OCI-LY1 (cell line): ENCODE measurements around the gene LINGO3.

ENCODE experiments used
- H2AFZ ChIP-seq: fragments of 200-600 bp; sonication (generic), shearing (Covaris generic); 2 replicates; pipeline ENCODE4 v1.6.0; 2014; ENCODE audit warnings: antibody characterized with exemption, mild to moderate bottlenecking, low read length
- H3F3A ChIP-seq: fragments of 200-600 bp; sonication (generic), shearing (Covaris generic); 2 replicates; pipeline ENCODE4 v1.6.0; 2014; ENCODE audit warnings: mild to moderate bottlenecking, antibody characterized with exemption, low read length, moderate library complexity; ENCODE audit not compliant: insufficient read depth
- H3K27ac ChIP-seq: fragments of 200-600 bp; sonication (generic); 2 replicates; pipeline ENCODE4 v1.5.1; 2014; ENCODE audit warnings: low read length, mixed run types, mild to moderate bottlenecking, low read depth; ENCODE audit not compliant: poor library complexity, severe bottlenecking
- H3K27me3 ChIP-seq: fragments of 200-600 bp; sonication (generic); 2 replicates; pipeline ENCODE4 v1.6.0; 2014; ENCODE audit warnings: antibody characterized with exemption, mild to moderate bottlenecking, low read length, moderate library complexity; ENCODE audit not compliant: insufficient read depth
- H3K36me3 ChIP-seq: fragments of 200-600 bp; sonication (generic); 2 replicates; pipeline ENCODE4 v1.6.1; 2014; ENCODE audit warnings: mild to moderate bottlenecking, antibody characterized with exemption, low read length, moderate library complexity, mixed read lengths; ENCODE audit not compliant: insufficient read depth
- H3K4me1 ChIP-seq: fragments of 200-600 bp; sonication (generic); 2 replicates; pipeline ENCODE4 v1.5.1; 2014; ENCODE audit warnings: mild to moderate bottlenecking, low read length, moderate library complexity; ENCODE audit not compliant: insufficient read depth, severe bottlenecking
- H3K4me2 ChIP-seq: fragments of 200-600 bp; sonication (generic), shearing (Covaris generic); 2 replicates; pipeline ENCODE4 v1.6.1; 2014; ENCODE audit warnings: low read length
- H3K4me3 ChIP-seq: fragments of 200-600 bp; sonication (generic); 2 replicates; pipeline ENCODE4 v1.5.1; 2014; ENCODE audit warnings: low read length, low read depth, mild to moderate bottlenecking, mixed read lengths; ENCODE audit not compliant: poor library complexity, severe bottlenecking
- H3K79me2 ChIP-seq: fragments of 200-600 bp; shearing (Covaris generic); 2 replicates; pipeline ENCODE4 v1.6.1; 2016; ENCODE audit warnings: mixed run types, low read length, mixed read lengths; ENCODE audit not compliant: insufficient read depth
- H3K9ac ChIP-seq: fragments of 200-600 bp; sonication (generic), shearing (Covaris generic); 2 replicates; pipeline ENCODE4 v1.6.1; 2014; ENCODE audit warnings: mild to moderate bottlenecking, low read length, mixed read lengths
- H3K9me2 ChIP-seq: fragments of 200-600 bp; sonication (generic), shearing (Covaris generic); 2 replicates; pipeline ENCODE4 v1.6.1; 2014; ENCODE audit warnings: low read depth, mild to moderate bottlenecking, low read length, mixed read lengths
- H3K9me3 ChIP-seq: fragments of 200-600 bp; shearing (Covaris generic); 2 replicates; pipeline ENCODE4 v1.6.1; 2014; ENCODE audit warnings: low read length, mixed read lengths
- H4K20me1 ChIP-seq: fragments of 200-600 bp; sonication (generic), shearing (Covaris generic); 2 replicates; pipeline ENCODE4 v1.6.0; 2016; ENCODE audit warnings: mild to moderate bottlenecking, low read length; ENCODE audit not compliant: insufficient read depth
- EZH2 ChIP-seq: fragments of 200-600 bp; sonication (generic), shearing (Covaris generic); IDR thresholded peaks from 2 replicates; pipeline ENCODE4 v1.8.0; 2017; ENCODE audit warnings: borderline replicate concordance, mixed run types, mild to moderate bottlenecking, antibody characterized with exemption, low read length, moderate library complexity, mixed read lengths
- TF ChIP-seq, protein P1 (sequence below): fragments of 200-600 bp; sonication (generic), shearing (Covaris generic); IDR thresholded peaks from 2 replicates; pipeline ENCODE4 v1.5.1; 2017; ENCODE audit warnings: mild to moderate bottlenecking, antibody characterized with exemption, low read length, moderate library complexity, mixed read lengths

Gene LINGO3

DNA sequence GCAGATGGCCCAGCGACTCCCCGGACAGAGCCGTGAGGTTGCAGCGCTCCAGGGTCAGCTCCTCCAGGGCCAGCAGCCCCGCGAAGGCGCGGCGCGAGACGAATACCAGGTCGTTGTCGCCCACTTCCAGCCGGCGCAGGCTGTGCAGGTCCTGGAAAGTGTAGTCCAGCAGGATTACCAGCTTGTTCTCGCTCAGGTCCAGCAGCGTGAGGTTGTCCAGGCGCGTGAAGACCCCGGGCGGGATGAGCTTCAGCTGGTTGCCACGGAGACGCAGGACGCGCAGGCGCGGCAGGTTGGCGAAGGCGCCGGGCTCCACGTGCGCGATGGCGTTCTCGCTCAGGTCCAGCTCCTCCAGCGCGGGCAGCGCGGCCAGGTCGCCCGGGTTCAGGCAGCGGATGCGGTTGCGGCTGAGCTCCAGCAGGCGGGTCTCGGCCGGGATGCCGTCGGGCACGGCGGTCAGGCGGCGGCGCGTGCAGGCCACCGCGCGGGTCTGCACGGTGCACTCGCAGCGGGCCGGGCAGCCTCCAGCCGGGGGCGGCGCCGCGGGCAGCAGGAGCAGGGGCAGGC is 16.7 kb downstream of the LINGO3 start:
- H3K4me1 ChIP-seq = peaks cover 25% of the 10 kb centered on the region
- TF ChIP-seq, protein P1, sequence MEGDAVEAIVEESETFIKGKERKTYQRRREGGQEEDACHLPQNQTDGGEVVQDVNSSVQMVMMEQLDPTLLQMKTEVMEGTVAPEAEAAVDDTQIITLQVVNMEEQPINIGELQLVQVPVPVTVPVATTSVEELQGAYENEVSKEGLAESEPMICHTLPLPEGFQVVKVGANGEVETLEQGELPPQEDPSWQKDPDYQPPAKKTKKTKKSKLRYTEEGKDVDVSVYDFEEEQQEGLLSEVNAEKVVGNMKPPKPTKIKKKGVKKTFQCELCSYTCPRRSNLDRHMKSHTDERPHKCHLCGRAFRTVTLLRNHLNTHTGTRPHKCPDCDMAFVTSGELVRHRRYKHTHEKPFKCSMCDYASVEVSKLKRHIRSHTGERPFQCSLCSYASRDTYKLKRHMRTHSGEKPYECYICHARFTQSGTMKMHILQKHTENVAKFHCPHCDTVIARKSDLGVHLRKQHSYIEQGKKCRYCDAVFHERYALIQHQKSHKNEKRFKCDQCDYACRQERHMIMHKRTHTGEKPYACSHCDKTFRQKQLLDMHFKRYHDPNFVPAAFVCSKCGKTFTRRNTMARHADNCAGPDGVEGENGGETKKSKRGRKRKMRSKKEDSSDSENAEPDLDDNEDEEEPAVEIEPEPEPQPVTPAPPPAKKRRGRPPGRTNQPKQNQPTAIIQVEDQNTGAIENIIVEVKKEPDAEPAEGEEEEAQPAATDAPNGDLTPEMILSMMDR = no peak
- no peak for TF ChIP-seq EZH2
- no peaks in the 10 kb centered on the region for H3K79me2 ChIP-seq
- H4K20me1 ChIP-seq = no peaks in the 10 kb centered on the region
- H3K27me3 ChIP-seq = peaks cover 13% of the 10 kb centered on the region
- no peaks in the 10 kb centered on the region for H3K9me2 ChIP-seq
- H3K9me3 ChIP-seq = no peaks in the 10 kb centered on the region
- H3F3A ChIP-seq = no peaks in the 10 kb centered on the region
- H3K4me3 ChIP-seq = peak overlapping the region; percentile 55
- peak overlapping the region; percentile 63; the same call in 1 of the 2 replicates for H3K4me2 ChIP-seq
- H3K36me3 ChIP-seq = no peaks in the 10 kb centered on the region
- H2AFZ ChIP-seq = no peak overlapping the region
- no peak overlapping the region for H3K9ac ChIP-seq
- no peak overlapping the region for H3K27ac ChIP-seq

- Histone ChIP-seq H3K9me3 (no peaks in the 10 kb centered on the region), H3K4me1 (peaks cover 25% of the 10 kb centered on the region), H3K9me2 (no peaks in the 10 kb centered on the region), H3K79me2 (no peaks in the 10 kb centered on the region), H4K20me1 (no peaks in the 10 kb centered on the region), H3K36me3 (no peaks in the 10 kb centered on the region), H3K4me3 (peak overlapping the region; percentile 55), H3K9ac (peak overlapping the region; percentile 21; the same call in 1 of the 2 replicates), H3F3A (no peaks in the 10 kb centered on the region), H3K4me2 (peak overlapping the region; percentile 63), H3K27me3 (peaks cover 13% of the 10 kb centered on the region), H2AFZ (no peak overlapping the region), H3K27ac (no peak overlapping the region)
- TF ChIP-seq, protein P1 = no peak
- no peak for TF ChIP-seq EZH2
Observed at GRCh38 chr19:2290441-2291184, 17.3 kb downstream of the LINGO3 start.

DNA sequence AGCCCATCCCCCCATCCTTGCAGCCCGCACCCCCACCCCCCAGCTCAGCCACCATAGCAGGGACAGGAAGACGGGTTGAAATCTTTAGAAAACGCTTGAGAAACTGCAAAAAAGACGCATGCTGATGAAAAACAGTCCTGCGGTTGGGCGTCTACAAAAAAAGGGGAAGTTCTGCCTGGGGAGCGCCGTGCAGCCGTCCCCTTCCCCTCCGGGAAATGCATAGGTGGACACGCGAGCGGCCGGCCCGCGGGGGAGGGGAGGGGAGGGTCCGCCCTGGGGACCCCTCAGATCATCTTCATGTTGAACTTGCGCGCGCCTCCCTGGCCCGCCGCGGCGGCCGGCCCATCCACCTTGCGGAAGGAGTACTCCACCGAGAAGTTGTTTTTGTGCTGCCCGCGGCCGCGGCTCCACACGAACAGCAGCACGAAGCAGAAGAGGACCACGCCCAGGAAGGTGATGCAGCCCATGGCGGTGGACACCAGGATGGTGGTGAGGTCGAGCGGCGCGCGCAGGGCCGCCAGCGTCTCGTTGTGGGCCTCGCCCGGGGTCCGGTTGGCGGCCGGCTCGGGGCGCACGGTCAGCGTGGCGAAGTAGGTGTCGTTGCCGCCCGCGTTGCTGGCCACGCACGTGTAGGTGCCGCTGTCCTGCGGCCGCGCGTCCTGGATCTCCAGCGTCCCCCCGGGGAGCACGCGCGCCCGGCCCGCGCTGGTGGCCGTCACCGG is 18.1 kb downstream of the LINGO3 start:
- H3K27ac ChIP-seq = peak overlapping the region; percentile 48
- peak overlapping the region; percentile 55 for H3K4me3 ChIP-seq
- no peaks in the 10 kb centered on the region for H3K36me3 ChIP-seq
- H4K20me1 ChIP-seq = no peaks in the 10 kb centered on the region
- peak overlapping the region; percentile 21; the same call in 1 of the 2 replicates for H3K9ac ChIP-seq
- H2AFZ ChIP-seq = no peak overlapping the region
- H3K27me3 ChIP-seq = peaks cover 13% of the 10 kb centered on the region
- H3K4me1 ChIP-seq = peaks cover 25% of the 10 kb centered on the region
- H3F3A ChIP-seq = no peaks in the 10 kb centered on the region
- H3K79me2 ChIP-seq = no peaks in the 10 kb centered on the region
- H3K4me2 ChIP-seq = peak overlapping the region; percentile 63
- H3K9me3 ChIP-seq = no peaks in the 10 kb centered on the region
- H3K9me2 ChIP-seq = no peaks in the 10 kb centered on the region
- TF ChIP-seq, protein P1 = no peak
- TF ChIP-seq EZH2 = no peak
